ENCODE results near the gene VN1R4. TPM values are rescaled to one million over a fixed set of nuclear protein-coding genes. Genes with fewer than 3 reads are reported as not detected.
"Not testable (repeated sequence)": the region's sequence is repeated elsewhere in the genome, so short reads cannot be mapped to it uniquely, and the experiment has no call there.

Gene VN1R4, protein sequence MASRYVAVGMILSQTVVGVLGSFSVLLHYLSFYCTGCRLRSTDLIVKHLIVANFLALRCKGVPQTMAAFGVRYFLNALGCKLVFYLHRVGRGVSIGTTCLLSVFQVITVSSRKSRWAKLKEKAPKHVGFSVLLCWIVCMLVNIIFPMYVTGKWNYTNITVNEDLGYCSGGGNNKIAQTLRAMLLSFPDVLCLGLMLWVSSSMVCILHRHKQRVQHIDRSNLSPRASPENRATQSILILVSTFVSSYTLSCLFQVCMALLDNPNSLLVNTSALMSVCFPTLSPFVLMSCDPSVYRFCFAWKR
- not detected for polyA plus RNA-seq (ENCODE audit: insufficient read length)

DNA sequence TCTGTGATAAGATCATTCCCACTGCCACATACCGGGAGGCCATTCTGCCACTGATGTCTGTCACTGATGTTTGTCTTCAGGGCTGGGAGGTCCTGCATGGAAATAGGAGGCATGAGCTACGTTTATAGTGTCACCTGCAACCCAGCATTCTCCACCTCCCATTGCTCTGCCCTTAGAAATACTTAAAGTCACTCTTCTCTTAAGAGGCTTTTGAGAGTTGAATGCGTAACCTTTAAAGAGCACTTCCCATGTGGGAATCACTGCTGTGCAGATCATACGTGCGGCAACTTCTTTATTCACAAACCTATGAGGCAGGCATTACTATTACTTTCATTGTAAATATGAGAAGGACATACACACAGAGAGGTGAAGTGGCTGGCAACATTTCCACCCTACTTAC is at the start of gene VN1R4:
Gene VN1R4, minus strand, starts transcription at position 101 of the 400 bp plus-strand sequence. Its CDS starts 58 bp downstream, at position 43.
- not testable (repeated sequence) for DNase-seq (ENCODE audit: low read depth)

DNA sequence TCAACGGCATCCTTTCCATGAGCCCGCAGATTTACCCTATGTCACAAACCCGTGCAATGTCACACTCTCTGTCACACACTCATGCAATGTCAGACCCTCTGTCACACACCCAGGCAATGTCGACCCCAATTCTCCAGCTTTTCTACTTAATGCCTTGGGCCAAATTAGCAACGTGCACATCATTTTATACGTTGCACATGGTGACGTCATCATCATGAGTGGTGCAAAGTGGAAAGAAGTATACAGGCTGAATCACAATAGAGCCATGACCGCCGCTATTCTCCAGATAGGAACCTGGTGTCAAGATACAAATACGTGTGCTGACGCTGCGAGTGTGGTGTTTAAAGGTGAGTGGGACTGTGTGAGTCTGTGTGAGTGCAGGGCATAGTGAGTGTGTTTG is 44.4 kb upstream of the VN1R4 start:
- no peak for DNase-seq (ENCODE audit: low read depth)

DNA sequence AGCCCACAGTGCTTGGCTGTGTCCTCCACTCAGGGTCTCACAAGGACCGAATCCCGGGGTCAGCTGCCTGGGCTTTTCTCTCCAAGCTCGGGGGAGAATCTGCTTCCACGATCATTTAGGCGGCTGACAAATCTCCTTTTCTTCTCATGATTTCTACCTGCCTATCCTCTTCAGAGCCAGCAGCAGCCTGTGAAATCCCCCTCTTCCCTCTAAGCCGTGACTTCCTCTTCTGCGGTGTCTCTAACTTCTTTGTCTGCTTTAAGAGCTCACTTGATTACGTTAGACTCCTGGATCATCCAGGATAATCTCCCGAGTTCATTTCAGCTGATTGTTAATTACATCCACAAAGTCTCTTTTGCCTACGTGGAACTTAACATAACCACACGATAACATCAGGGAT is 43.5 kb upstream of the VN1R4 start:
- DNase-seq (ENCODE audit: low read depth): no peak

DNA sequence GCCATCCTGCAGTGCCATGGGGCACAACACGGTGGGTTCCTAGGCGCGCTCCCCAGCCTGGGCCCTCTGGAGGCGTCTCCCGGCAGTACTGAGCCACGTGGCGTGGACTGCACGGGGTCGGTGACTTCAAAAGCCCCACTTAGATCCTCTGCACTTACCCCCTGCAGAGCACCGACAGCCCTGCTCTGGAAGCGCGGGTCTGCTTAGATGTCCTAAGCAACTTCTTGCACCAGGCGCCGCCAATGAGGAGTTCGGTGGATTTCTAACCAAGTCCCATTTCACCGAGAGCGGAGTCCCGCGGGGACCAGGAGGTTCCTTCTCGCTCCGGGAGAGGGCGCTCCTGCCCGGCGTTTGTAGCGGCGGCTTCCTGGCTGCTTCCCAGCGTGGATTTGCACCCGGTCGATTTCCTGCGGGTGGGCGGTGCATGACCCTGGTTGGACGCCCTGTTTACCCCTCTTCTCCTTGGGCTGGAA is 40.9 kb upstream of the VN1R4 start:
- no peak for DNase-seq (ENCODE audit: low read depth)

DNA sequence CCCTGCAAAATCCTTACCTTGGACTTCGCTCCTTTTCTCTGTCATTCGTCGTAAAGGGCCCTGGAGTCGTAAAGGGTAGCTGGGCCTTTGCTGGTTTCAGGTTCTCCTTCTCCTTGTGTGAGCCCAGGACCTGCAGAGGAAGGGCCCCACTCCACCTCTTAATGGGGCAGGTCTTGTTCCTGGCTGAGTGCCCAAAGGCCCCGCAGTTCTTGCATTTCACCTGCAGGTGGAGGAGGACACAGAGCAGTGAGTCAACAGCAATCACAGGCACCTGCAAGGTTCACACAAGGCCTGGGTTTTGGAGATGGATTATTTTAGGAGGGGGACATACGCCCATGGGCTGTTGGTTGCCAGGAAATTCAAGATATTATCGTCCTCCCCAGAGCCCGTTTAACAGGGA is 33.8 kb upstream of the VN1R4 start:
- DNase-seq (ENCODE audit: low read depth): not testable (repeated sequence)

DNA sequence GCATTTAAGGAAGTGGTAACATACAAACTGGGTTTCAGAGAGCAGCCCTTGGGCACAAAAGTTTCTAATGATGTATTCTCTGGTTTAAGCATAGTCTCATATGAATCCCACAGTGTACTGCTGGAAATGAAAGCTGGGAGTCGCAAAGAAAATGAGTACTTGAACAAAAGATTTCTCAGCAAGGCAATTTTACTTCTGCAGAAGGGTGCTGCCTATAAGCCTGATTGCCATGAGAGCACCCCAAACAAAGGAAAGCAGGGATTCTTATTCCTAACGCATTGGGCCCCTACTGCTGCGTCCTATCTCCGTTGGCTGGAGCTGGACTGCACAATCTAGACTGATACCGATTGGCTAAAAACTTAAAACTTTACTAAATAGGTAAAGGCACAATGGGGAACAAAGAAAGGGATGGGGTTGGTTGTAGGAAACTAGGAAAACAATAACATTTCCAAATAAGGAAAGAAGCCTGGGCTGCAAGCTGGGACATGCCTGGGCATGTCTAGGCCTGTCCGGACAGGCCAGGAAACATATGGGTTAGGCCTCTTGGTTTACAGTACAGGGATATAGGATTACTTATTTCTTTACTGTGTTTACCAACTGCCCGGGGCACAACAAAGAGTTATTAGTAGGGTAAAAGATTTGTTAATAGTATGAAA is 27.4 kb upstream of the VN1R4 start:
- no peak for DNase-seq (ENCODE audit: low read depth)

DNA sequence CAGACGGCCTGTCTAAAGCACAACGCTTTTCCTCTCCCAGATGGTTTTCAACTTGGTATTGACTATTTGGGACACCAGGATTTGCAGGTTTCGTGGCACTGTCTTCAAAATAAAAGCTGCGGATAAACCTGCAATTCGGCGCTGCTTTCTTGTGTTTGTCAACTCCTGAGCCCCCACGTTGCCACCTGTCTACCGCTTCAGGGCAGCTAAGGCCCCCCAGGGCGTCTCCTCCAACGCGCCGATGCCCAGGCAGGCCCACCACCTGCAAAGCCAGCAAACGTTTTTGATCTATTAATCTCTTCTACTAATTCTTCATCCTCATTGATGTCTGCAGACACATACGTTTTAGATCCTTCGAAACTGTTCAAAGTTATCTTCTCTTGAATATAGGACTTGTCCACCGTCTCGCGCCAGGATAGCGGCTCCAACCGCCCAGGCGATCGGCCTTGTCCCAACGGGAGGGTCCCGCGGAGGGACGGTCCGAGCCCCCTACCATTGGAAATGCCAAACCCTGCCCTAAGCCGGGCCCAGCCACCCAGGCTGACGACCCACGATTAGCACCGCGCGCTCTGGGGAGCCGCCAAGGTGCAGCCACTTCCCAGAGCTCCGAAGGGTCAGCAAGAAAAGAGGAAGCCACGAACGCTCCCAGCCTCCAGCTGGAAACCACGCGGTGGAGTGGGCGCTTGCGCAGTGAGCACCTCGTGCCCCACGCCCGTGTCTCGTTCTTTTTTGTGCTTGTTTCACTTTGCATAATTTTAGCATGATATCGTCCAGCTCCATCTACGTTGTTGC is 23.4 kb upstream of the VN1R4 start:
- DNase-seq (ENCODE audit: low read depth): no peak

DNA sequence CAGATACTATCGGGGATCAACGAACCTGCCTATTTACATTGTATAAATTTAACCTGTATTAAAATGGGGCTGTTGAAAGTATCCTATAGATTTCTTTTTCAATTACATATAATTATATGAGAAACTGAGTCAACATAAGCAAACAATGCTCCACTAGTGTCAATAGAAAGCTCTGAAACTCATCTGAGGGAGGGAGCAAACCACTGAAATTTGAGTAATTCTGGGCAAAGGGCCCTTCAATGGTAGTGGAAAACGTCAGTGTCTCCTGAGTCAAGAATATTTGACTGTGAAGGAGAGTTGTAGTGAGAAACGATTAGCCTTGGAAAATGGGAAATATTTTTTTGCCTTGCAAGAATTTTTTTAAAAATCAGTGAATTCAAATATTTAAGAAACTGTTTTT is 17.6 kb upstream of the VN1R4 start:
- DNase-seq (ENCODE audit: low read depth): no peak

DNA sequence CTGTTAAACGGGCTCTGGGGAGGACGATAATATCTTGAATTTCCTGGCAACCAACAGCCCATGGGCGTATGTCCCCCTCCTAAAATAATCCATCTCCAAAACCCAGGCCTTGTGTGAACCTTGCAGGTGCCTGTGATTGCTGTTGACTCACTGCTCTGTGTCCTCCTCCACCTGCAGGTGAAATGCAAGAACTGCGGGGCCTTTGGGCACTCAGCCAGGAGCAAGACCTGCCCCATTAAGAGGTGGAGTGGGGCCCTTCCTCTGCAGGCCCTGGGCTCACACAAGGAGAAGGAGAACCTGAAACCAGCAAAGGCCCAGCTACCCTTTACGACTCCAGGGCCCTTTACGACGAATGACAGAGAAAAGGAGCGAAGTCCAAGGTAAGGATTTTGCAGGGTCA is 14.4 kb upstream of the VN1R4 start:
- not testable (repeated sequence) for DNase-seq (ENCODE audit: low read depth)

DNA sequence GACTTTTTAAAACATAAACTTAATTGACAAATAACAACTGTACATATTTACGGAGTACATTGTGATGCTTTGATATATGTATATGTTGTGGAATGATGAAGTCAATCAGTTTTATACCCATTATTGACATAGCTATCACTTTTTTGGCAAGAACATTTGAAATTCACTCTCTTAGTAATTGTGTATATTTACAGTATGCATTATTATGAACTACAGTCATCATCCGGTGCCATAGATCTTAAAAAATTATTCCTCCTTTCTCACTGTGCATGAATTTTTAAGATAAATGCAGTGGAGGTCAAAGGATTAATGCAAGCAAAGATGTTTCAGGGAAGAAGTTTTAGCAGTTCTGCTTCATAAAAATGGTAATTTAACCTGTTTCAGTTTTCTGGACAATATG is 8.0 kb upstream of the VN1R4 start:
- DNase-seq (ENCODE audit: low read depth): no peak

DNA sequence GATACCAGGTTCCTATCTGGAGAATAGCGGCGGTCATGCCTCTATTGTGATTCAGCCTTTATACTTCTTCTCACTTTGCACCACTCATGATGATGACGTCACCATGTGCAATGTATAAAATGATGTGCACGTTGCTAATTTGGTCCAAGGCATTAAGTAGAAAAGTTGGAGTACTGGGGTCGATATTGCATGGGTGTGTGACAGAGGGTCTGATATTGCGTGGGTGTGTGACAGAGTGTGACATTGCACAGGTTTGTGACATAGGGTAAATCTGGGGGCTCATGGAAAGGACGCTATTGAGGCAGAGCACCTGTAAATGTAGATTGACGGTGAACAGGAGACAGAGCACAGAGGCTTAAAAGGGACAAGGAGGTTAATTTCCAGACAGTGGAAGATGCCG is 4.5 kb upstream of the VN1R4 start:
- DNase-seq (ENCODE audit: low read depth): no peak

DNA sequence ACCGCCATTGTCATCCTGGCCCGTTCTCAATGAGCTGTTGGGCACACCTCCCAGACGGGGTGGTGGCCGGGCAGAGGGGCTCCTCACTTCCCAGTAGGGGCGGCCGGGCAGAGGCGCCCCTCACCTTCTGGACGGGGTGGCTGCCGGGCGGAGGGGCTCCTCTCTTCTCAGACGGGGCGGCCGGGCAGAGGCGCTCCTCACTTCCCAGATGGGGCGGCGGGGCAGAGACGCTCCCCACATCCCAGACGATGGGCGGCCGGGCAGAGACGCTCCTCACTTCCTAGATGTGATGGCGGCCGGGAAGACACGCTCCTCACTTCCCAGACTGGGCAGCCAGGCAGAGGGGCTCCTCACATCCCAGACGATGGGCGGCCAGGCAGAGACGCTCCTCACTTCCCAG is 2.3 kb upstream of the VN1R4 start:
- not testable (repeated sequence) for DNase-seq (ENCODE audit: low read depth)

DNA sequence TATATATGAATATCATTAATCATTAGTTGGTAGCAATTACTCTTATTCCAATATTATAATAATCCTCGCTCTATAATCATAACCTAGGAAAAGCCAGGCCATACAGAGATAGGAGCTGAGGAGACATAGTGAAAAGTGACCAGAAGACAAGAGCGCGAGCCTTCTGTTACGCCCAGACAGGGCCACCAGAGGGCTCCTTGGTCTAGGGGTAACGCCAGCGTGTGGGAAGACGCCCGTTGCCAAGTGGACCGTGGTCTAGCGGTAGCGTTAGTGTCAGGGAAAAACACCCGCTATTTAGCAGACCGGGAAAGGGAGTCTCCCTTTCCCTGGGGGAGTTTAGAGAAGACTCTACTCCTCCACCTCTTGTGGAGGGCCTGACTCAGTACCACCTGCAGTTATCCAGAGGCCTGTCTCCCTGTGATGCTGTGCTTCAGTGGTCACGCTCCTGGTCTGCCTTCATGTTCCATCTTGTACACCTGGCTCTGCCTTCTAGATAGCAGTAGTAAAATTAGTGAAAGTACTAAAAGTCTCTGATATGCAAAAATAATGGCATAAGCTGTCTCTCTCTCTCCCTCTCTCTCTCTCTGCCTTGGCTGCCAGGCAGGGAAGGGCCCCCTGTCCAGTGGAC is 9.7 kb downstream of the VN1R4 start, which contains the start of gene VN1R2:
Gene VN1R2, plus strand, starts transcription at position 578 of the 628 bp plus-strand sequence. CDS start 84 bp downstream, outside the sequence.
- DNase-seq (ENCODE audit: low read depth): not testable (repeated sequence)

DNA sequence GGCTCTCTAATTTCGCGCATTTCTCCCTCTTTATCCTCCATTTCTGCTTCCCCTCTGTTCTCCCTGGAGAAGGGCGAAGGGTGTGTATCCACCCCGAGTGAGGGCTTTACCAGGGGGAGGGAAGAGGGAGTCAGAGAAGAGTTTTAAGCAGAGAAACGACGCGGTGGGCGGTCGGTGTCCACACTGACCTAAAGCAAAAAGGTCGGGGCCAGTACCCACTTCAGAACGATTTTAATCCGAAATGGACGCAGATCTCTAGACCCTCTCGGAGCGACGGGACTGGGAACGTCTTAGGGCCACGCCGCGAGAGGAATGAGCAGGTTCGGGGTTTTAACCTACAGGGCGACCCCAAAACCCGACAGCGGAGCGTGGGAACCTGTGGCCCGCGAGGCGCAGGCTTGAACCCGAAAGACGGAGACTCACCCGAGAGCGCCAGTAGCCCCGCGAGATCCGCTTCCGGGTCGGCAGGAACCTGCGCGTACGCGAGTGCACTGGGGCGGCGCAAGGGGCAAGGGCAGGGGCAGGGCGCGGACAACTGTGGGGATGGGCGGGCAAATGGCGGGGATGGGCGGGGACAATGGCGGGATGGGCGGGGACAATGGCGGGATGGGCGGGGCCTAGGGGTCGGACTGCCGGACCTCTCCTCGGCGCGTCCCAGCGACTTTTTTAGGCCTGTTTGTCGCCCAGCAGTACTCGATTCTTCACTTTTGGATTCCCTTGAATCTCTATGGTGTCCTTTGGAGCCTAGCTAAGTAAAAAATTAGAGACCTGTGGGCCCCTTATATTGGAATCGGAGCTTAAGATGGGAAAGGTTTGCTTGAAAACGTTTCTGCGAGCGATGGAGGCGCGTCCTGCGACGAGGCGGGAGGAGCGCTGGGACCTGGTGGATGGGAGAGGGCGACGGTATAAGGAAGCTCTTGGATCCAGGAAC is 12.8 kb downstream of the VN1R4 start, which contains the start of gene ZNF677:
Gene ZNF677, minus strand, starts transcription at position 463 of the 931 bp plus-strand sequence. CDS start 3,323 bp downstream, outside the sequence.
- DNase-seq (ENCODE audit: low read depth): no peak

DNA sequence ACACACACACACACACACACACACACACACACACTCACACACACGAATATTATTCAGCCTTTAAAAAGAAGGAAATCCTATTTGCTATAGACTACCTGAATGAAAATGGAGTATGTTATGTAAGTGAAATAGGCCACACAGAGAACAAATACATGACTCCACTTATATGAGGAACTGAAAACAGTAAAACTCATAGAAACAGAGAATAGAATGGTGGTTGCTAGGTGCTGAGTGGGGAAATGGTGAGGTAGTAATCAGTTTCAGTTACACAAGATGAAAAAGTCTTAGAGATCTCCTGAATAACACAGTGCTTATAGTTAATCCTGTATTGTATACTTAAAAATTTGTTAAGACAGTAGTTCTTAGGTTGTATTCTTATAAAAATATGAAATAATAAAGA is 21.0 kb downstream of the VN1R4 start:
- DNase-seq (ENCODE audit: low read depth): no peak

DNA sequence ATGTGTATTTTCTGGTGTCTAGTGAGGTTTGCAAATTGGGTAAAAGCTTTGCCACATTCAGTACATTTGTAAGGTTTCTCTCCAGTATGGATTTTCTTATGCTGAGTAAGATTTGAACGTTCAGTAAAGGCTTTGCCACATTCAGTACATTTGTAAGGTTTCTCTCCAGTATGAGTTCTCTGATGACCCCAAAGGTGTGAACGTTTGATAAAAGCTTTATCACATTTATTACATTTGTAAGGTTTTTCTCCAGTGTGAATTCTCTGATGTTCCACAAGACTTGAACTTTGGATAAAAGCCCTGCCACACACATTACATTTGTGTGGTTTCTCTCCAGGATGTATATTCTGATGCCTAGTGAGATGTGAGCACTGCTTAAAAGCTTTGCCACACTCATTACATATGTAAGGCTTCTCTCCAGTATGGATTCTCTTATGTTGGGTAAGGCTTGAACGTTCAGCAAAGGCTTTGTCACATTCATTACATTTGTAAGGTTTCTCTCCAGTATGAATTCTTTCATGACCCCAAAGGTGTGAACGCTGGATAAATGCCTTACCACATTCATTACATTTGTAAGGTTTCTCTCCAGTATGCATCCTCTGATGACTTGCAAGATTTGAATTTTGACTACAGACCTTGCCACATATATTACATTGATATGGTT is 30.3 kb downstream of the VN1R4 start:
- DNase-seq (ENCODE audit: low read depth): no peak

DNA sequence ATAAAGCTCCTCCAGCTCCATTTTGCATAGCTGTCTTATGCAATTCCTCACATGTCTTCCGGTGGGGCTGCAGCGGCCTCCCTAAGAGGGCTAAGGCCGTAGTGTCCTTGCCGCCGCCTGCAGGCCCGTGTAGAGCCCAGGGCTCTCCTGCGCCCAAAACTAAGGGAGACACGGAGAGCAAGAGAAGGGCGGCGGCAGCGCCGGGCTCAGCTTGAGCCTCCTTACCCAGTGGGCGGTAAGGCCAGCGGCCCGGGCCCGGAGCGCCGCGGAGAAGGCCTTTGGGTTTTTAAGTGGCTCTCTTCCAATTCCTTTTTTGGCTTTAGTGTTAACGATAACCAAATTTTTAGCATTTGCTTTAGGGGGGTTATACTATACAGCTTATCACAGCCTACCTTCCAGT is 42.9 kb downstream of the VN1R4 start:
- DNase-seq (ENCODE audit: low read depth): no peak

DNA sequence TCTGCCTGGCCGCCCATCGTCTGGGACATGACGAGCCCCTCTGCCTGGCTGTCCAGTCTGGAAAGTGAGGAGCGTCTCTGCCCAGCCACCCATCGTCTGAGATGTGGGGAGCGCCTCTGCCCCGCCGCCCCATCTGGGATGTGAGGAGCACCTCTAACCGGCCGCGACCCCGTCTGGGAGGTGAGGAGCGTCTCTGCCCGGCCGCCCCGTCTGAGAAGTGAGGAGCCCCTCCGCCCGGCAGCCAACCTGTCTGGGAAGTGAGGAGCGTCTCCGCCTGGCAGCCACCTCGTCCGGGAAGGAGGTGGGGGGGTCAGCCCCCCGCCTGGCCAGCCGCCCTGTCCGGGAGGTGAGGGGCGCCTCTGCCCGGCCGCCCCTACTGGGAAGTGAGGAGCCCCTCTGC is 44.8 kb downstream of the VN1R4 start:
- DNase-seq (ENCODE audit: low read depth): not testable (repeated sequence)

Measured in forelimb muscle (tissue), 1 donor.